Keratinocyte (primary cell): ENCODE results near the gene RFX8. TPM values are rescaled to one million over a fixed set of nuclear protein-coding genes. Genes with fewer than 3 reads are reported as not detected.

ENCODE experiments used
- DNase-seq: peaks from one replicate; pipeline ENCODE4 v3.0.0-alpha.2; 2011; ENCODE audit warnings: low read depth, missing footprints, low spot score
- FAIRE-seq: peaks from 2 replicates; lab custom pipeline; 2011; peaks lifted over from hg19 to GRCh38; lab: Jason Lieb, UNC
- H2AFZ ChIP-seq: 2 replicates; pipeline ENCODE4 v1.6.0; 2012; ENCODE audit warnings: low read length, control low read depth, inconsistent platforms; ENCODE audit not compliant: control insufficient read depth
- H3K27ac ChIP-seq: 2 replicates; pipeline ENCODE4 v1.5.1; 2011; ENCODE audit warnings: low read length; ENCODE audit not compliant: control insufficient read depth, insufficient read depth
- H3K27me3 ChIP-seq: 3 replicates; pipeline ENCODE4 v1.6.0; 2011; ENCODE audit warnings: low read length; ENCODE audit not compliant: control insufficient read depth, insufficient read depth; ENCODE audit errors: extremely low read depth
- H3K36me3 ChIP-seq, 2 experiments: 2 replicates in 1 of 2; 3 replicates in 1 of 2; pipeline ENCODE4 v1.5.1; 2011; ENCODE audit warnings: low read length in 2 of 2, mild to moderate bottlenecking in 1 of 2; ENCODE audit not compliant: control insufficient read depth in 2 of 2, insufficient read depth in 2 of 2; ENCODE audit errors: extremely low read depth in 1 of 2
- H3K4me1 ChIP-seq: 3 replicates; pipeline ENCODE4 v1.5.1; 2011; ENCODE audit warnings: low read length; ENCODE audit not compliant: control insufficient read depth, insufficient read depth; ENCODE audit errors: extremely low read depth
- H3K4me2 ChIP-seq: 3 replicates; pipeline ENCODE4 v1.6.0; 2011; ENCODE audit warnings: low read depth, low read length; ENCODE audit not compliant: control insufficient read depth, insufficient read depth; ENCODE audit errors: extremely low read depth
- H3K4me3 ChIP-seq, 3 experiments: fragments of 200-600 bp in 1 of 3; sonication (generic) in 1 of 3; 2 replicates in 2 of 3; 3 replicates in 1 of 3; pipeline ENCODE4 v1.5.1; 2011 to 2016; ENCODE audit warnings: low read length in 3 of 3, mild to moderate bottlenecking in 3 of 3, control low read depth in 2 of 3, inconsistent platforms in 1 of 3, low read depth in 1 of 3, mixed read lengths in 1 of 3, mixed run types in 1 of 3, moderate library complexity in 1 of 3; ENCODE audit not compliant: control insufficient read depth in 2 of 3, insufficient read depth in 2 of 3; ENCODE audit errors: extremely low read depth in 1 of 3
- H3K79me2 ChIP-seq: 2 replicates; pipeline ENCODE4 v1.6.0; 2012; ENCODE audit warnings: low read length; ENCODE audit not compliant: control insufficient read depth, insufficient read depth
- H3K9ac ChIP-seq: 3 replicates; pipeline ENCODE4 v1.6.0; 2011; ENCODE audit warnings: low read length; ENCODE audit not compliant: control insufficient read depth, insufficient read depth; ENCODE audit errors: extremely low read depth
- H3K9me1 ChIP-seq: 3 replicates; pipeline ENCODE4 v1.6.0; 2011; ENCODE audit warnings: low read length; ENCODE audit not compliant: control insufficient read depth, insufficient read depth; ENCODE audit errors: extremely low read depth
- H3K9me3 ChIP-seq: 2 replicates; pipeline ENCODE4 v1.5.1; 2012; ENCODE audit warnings: low read depth, low read length; ENCODE audit not compliant: control insufficient read depth
- H4K20me1 ChIP-seq: 3 replicates; pipeline ENCODE4 v1.6.0; 2011; ENCODE audit warnings: low read length; ENCODE audit not compliant: control insufficient read depth, insufficient read depth; ENCODE audit errors: extremely low read depth
- EZH2 ChIP-seq: IDR thresholded peaks from one replicate; pipeline ENCODE4 v1.6.1; 2012; ENCODE audit warnings: inconsistent platforms, mild to moderate bottlenecking, low read length, moderate library complexity
- dilution Hi-C: fragments of 300-500 bp; cut with MboI; formaldehyde crosslinking; loops from one replicate; pipeline ENCODE4 v1.7.0; 2020; ENCODE audit warnings: low sequenced_read_pairs; ENCODE audit not compliant: extremely low pct_ligation_motif_present
- polyA plus RNA-seq, 5 experiments: library from polyadenylated mRNA; depleted of rRNA in 3 of 5; stranded (reverse) in 3 of 5; stranded (forward) in 1 of 5; unstranded in 1 of 5; fragments of >200 nt; gene quantifications; 1 replicate in 1 of 5; 2 replicates in 3 of 5; 3 replicates in 1 of 5; pipeline versions ENCODE4 v1.2.1 to v1.2.3, GENCODE V29; 2011 to 2012; ENCODE audit warnings: missing spikeins in 2 of 5, low read depth in 1 of 5, low replicate concordance in 1 of 5
- TF ChIP-seq, protein P1 (sequence below), 3 experiments: IDR thresholded peaks in 1 of 3; conservative IDR thresholded peaks in 1 of 3; optimal IDR thresholded peaks in 1 of 3; 2 replicates in 2 of 3; 3 replicates in 1 of 3; pipeline versions ENCODE3 to v1.5.1; 2011; ENCODE audit warnings: low read length in 3 of 3, mild to moderate bottlenecking in 3 of 3, moderate library complexity in 2 of 3, control low read depth in 1 of 3, inconsistent platforms in 1 of 3; ENCODE audit not compliant: insufficient read depth in 2 of 3; ENCODE audit errors: extremely low read depth in 1 of 3

Gene RFX8
- polyA plus RNA-seq, 1 donor (not counting 4 experiments of a cell fraction or from before 2014, with no cell fraction given) = 0.05 TPM

DNA sequence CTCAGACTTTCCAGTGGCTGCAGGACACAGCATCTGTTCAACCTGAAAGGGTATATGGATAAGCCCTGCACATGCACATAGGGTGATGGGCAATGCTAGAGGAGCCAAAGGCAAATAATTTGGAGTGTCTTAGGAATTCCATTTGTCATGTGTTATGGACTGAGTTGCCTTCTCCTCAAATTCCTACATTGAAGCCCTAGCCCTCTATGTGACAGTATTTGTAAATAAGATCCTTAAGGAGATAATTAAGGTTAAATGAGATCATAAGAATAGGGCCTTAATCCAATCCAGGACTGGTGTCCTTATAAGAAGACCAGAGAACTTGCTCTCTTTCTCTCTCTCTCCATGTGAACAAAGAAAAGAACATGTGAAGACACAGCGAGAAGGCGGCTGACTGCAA is 44.8 kb downstream of the RFX8 start:
- Histone ChIP-seq H3K9me1 (no peaks in the 10 kb centered on the region), H3K79me2 (no peaks in the 10 kb centered on the region), H2AFZ (no peak overlapping the region), H4K20me1 (no peaks in the 10 kb centered on the region), H3K4me2 (no peak overlapping the region), H3K27me3 (no peaks in the 10 kb centered on the region), H3K9ac (no peak overlapping the region), H3K36me3 (no peaks in the 10 kb centered on the region), H3K4me3 (no peak overlapping the region), H3K4me1 (peaks cover 3% of the 10 kb centered on the region), H3K9me3 (no peaks in the 10 kb centered on the region), H3K27ac (no peak overlapping the region)
- TF ChIP-seq, protein P1, sequence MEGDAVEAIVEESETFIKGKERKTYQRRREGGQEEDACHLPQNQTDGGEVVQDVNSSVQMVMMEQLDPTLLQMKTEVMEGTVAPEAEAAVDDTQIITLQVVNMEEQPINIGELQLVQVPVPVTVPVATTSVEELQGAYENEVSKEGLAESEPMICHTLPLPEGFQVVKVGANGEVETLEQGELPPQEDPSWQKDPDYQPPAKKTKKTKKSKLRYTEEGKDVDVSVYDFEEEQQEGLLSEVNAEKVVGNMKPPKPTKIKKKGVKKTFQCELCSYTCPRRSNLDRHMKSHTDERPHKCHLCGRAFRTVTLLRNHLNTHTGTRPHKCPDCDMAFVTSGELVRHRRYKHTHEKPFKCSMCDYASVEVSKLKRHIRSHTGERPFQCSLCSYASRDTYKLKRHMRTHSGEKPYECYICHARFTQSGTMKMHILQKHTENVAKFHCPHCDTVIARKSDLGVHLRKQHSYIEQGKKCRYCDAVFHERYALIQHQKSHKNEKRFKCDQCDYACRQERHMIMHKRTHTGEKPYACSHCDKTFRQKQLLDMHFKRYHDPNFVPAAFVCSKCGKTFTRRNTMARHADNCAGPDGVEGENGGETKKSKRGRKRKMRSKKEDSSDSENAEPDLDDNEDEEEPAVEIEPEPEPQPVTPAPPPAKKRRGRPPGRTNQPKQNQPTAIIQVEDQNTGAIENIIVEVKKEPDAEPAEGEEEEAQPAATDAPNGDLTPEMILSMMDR (optimal IDR thresholded peaks at IDR 0.05 in 1 of 3, IDR thresholded peaks at IDR 0.05 in 1 of 3, conservative IDR thresholded peaks at IDR 0.05 in 1 of 3; ENCODE audit: extremely low read depth in 1 of 3, insufficient read depth in 2 of 3, low read length in 3 of 3) = no peak
- no peak for TF ChIP-seq EZH2
- no peak for DNase-seq
- FAIRE-seq = no peak
- dilution Hi-C loops = no loop called here

DNA sequence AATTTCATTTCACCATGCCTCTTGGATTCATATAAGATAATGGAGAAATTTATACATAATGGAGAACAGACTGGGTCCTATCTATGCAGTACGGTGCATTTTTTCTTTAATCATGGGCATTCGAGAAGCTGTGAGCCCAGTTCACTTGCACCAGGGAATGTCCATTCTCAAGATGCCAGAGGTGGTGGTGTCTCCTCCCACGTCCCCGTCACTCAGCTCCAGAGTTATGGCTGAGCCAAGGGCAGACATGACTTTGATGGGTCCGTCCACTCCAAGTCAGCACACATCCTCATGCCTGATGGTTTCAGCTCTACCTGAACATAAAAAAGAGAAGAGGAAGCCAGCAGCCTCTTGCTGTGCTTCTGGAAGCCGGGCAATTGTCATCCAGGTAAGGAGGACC is 45.5 kb downstream of the RFX8 start:
- no peak overlapping the region for H2AFZ ChIP-seq
- H3K79me2 ChIP-seq = no peaks in the 10 kb centered on the region
- no peak overlapping the region for H3K4me2 ChIP-seq
- no peaks in the 10 kb centered on the region for H3K27me3 ChIP-seq
- no peak overlapping the region for H3K27ac ChIP-seq
- DNase-seq (no peak), FAIRE-seq (no peak)
- no peaks in the 10 kb centered on the region for H4K20me1 ChIP-seq
- no peaks in the 10 kb centered on the region for H3K9me1 ChIP-seq
- no peaks in the 10 kb centered on the region for H3K36me3 ChIP-seq
- H3K4me3 ChIP-seq = no peak overlapping the region
- no peaks in the 10 kb centered on the region for H3K4me1 ChIP-seq
- TF ChIP-seq EZH2 = no peak
- TF ChIP-seq, protein P1 (optimal IDR thresholded peaks at IDR 0.05 in 1 of 3, IDR thresholded peaks at IDR 0.05 in 1 of 3, conservative IDR thresholded peaks at IDR 0.05 in 1 of 3; ENCODE audit: extremely low read depth in 1 of 3, insufficient read depth in 2 of 3, low read length in 3 of 3) = no peak
- no peak overlapping the region for H3K9ac ChIP-seq
- no peaks in the 10 kb centered on the region for H3K9me3 ChIP-seq
- dilution Hi-C loops = no loop called here
